ENCODE measurements around the gene EPB41L3. TPM values are rescaled to one million over a fixed set of nuclear protein-coding genes. Genes with fewer than 3 reads are reported as not detected.

The EPB41L3 gene
- total RNA-seq, 4 donors from 2014 or later = 97.3 to 403 (median 134) TPM

DNA sequence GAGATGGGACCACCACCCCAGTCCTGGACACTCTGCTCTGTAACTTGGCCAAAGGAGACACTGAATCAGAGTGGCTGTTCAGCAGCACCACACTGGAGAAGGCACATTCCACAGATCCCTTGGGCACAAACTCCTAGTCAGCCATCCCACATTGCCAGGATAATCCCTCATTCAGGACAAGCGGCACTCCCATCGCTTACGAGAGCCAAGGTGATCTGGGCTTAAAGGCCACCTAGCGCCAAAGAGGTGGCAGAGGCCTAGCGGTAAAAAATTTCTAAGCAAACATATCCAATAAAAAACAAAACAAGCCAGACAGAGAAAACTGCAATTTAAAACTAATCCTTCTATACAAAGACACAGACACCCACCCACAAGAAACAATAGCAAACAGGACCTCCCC is 62.2 kb downstream of the EPB41L3 start:
- H3K27me3 ChIP-seq = no peaks in the 10 kb centered on the region
- TF ChIP-seq POLR2A (IDR thresholded peaks at IDR 0.05) (no peak), POLR2AphosphoS5 (IDR thresholded peaks at IDR 0.05) (no peak), EP300 (IDR thresholded peaks at IDR 0.05; ENCODE audit: low read depth) (no peak)
- TF ChIP-seq, protein P1, sequence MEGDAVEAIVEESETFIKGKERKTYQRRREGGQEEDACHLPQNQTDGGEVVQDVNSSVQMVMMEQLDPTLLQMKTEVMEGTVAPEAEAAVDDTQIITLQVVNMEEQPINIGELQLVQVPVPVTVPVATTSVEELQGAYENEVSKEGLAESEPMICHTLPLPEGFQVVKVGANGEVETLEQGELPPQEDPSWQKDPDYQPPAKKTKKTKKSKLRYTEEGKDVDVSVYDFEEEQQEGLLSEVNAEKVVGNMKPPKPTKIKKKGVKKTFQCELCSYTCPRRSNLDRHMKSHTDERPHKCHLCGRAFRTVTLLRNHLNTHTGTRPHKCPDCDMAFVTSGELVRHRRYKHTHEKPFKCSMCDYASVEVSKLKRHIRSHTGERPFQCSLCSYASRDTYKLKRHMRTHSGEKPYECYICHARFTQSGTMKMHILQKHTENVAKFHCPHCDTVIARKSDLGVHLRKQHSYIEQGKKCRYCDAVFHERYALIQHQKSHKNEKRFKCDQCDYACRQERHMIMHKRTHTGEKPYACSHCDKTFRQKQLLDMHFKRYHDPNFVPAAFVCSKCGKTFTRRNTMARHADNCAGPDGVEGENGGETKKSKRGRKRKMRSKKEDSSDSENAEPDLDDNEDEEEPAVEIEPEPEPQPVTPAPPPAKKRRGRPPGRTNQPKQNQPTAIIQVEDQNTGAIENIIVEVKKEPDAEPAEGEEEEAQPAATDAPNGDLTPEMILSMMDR (IDR thresholded peaks at IDR 0.05) = no peak
- H3K27ac ChIP-seq = peak overlapping the region in 1 of 4 donors; percentile 66
- in situ Hi-C loops (cut with MboI; ENCODE audit: low pct_ligation_motif_present in 1 of 4, low pct_unique_long_range_greater_than_20kb in 1 of 4, low sequenced_read_pairs in 3 of 4) (no loop called here), intact Hi-C loops (cut with DNase I; ENCODE audit: low total_unique reads) (no loop called here)
- no peaks in the 10 kb centered on the region for H3K36me3 ChIP-seq
- WGBS, 2 donors (ENCODE audit: low coverage in 1 of 2) = 97 to 100% methylated on average over 2 to 5 of the region's 5 CpGs
- no peak overlapping the region for H3K4me3 ChIP-seq
- peaks cover 0 to 3% (median 0%) of the 10 kb centered on the region in 4 donors for H3K4me1 ChIP-seq
- no peak for DNase-seq
- H3K9me3 ChIP-seq = no peaks in the 10 kb centered on the region

GRCh38 chr18:5478261-5478660 is 65.5 kb downstream of the EPB41L3 start:
- Histone ChIP-seq H3K36me3 (no peaks in the 10 kb centered on the region), H3K4me1 (peaks cover 0 to 14% (median 0%) of the 10 kb centered on the region in 4 donors), H3K9me3 (no peaks in the 10 kb centered on the region), H3K27me3 (no peaks in the 10 kb centered on the region), H3K27ac (no peak overlapping the region), H3K4me3 (no peak overlapping the region)
- no peak for TF ChIP-seq POLR2AphosphoS5 (IDR thresholded peaks at IDR 0.05)
- TF ChIP-seq EP300 (IDR thresholded peaks at IDR 0.05; ENCODE audit: low read depth) = no peak
- TF ChIP-seq, protein P1 (IDR thresholded peaks at IDR 0.05) = no peak
- TF ChIP-seq POLR2A (IDR thresholded peaks at IDR 0.05) = no peak
- DNase-seq = no peak
- in situ Hi-C loops (cut with MboI; ENCODE audit: low pct_ligation_motif_present in 1 of 4, low pct_unique_long_range_greater_than_20kb in 1 of 4, low sequenced_read_pairs in 3 of 4) (no loop called here), intact Hi-C loops (cut with DNase I; ENCODE audit: low total_unique reads) (no loop called here)
- 78 to 80% methylated on average over 4 of the region's 4 CpGs for WGBS, 2 donors (ENCODE audit: low coverage in 1 of 2)

- in situ Hi-C loops (cut with MboI; ENCODE audit: low pct_ligation_motif_present in 1 of 4, low pct_unique_long_range_greater_than_20kb in 1 of 4, low sequenced_read_pairs in 3 of 4) = no loop called here
- WGBS, 2 donors (ENCODE audit: low coverage in 1 of 2) = 83 to 89% methylated on average over 5 to 6 of the region's 6 CpGs
- no peak for DNase-seq
- intact Hi-C loops (cut with DNase I; ENCODE audit: low total_unique reads) = no loop called here
- Histone ChIP-seq H3K4me1 (peaks cover 0 to 11% (median 0%) of the 10 kb centered on the region in 4 donors), H3K27ac (no peak overlapping the region), H3K27me3 (no peaks in the 10 kb centered on the region), H3K4me3 (no peak overlapping the region), H3K36me3 (no peaks in the 10 kb centered on the region), H3K9me3 (no peaks in the 10 kb centered on the region)
- no peak for TF ChIP-seq EP300 (IDR thresholded peaks at IDR 0.05; ENCODE audit: low read depth)
- TF ChIP-seq, protein P1 (IDR thresholded peaks at IDR 0.05) = no peak
- no peak for TF ChIP-seq POLR2A (IDR thresholded peaks at IDR 0.05)
These were observed 66.6 kb downstream of the EPB41L3 start for GRCh38 chr18:5476961-5477800.

- TF ChIP-seq POLR2AphosphoS5 (IDR thresholded peaks at IDR 0.05) (no peak), POLR2A (IDR thresholded peaks at IDR 0.05) (no peak), EP300 (IDR thresholded peaks at IDR 0.05; ENCODE audit: low read depth) (no peak)
- TF ChIP-seq, protein P1 (IDR thresholded peaks at IDR 0.05) = no peak
- intact Hi-C loops (cut with DNase I; ENCODE audit: low total_unique reads) = no loop called here
- Histone ChIP-seq H3K27ac (peak overlapping the region in 2 of 4 donors; percentile 0 to 14), H3K4me3 (no peak overlapping the region), H3K36me3 (no peaks in the 10 kb centered on the region), H3K4me1 (peaks cover 0 to 11% (median 0%) of the 10 kb centered on the region in 4 donors), H3K9me3 (no peaks in the 10 kb centered on the region), H3K27me3 (no peaks in the 10 kb centered on the region)
- DNase-seq = peak; percentile 18
- 47 to 64% methylated on average over 5 to 8 of the region's 8 CpGs for WGBS, 2 donors (ENCODE audit: low coverage in 1 of 2)
- in situ Hi-C loops (cut with MboI; ENCODE audit: low pct_ligation_motif_present in 1 of 4, low pct_unique_long_range_greater_than_20kb in 1 of 4, low sequenced_read_pairs in 3 of 4) = no loop called here
These were observed 68.5 kb downstream of the EPB41L3 start for GRCh38 chr18:5475267-5475666.
